H1 (cell line): Measurements from ENCODE around the gene TMEM44. TPM values are rescaled to one million over a fixed set of nuclear protein-coding genes. Genes with fewer than 3 reads are reported as not detected.

Source experiments
- CTCF ChIA-PET: fragments of 300-600 bp; sonication (Branson Sonifier 250); formaldehyde crosslinking; loops from one replicate; lab custom pipeline; 2021; ENCODE audit not compliant: partially characterized antibody; lab: Charles Lee
- POLR2A ChIA-PET: fragments of 300-600 bp; sonication (Branson Sonifier 250); formaldehyde crosslinking; loops from one replicate; lab custom pipeline; 2021; ENCODE audit warnings: inconsistent platforms; ENCODE audit not compliant: partially characterized antibody; lab: Charles Lee
- DNase-seq, 2 experiments: peaks; one replicate each; pipeline versions ENCODE4 v3.0.0 to v3.0.0-alpha.2; 2010 to 2022; ENCODE audit warnings: low spot score in 2 of 2, low read depth in 1 of 2, mixed read lengths in 1 of 2
- FAIRE-seq: peaks from 2 replicates; lab custom pipeline; 2011; peaks lifted over from hg19 to GRCh38; lab: Jason Lieb, UNC
- H2AFZ ChIP-seq: 2 replicates; pipeline ENCODE4 v1.8.1; 2012; ENCODE audit warnings: low read length, inconsistent platforms
- H2AK5ac ChIP-seq: 2 replicates; pipeline ENCODE4 v1.6.1; 2013; ENCODE audit warnings: low read depth, low read length
- H2BK120ac ChIP-seq: replicated peaks from 2 replicates; pipeline ENCODE3; 2013; ENCODE audit warnings: low read depth, low read length, inconsistent platforms
- H2BK12ac ChIP-seq: 2 replicates; pipeline ENCODE4 v1.6.1; 2013; ENCODE audit warnings: low read depth, low read length
- H2BK15ac ChIP-seq: 2 replicates; pipeline ENCODE4 v1.6.1; 2013; ENCODE audit warnings: low read length
- H2BK20ac ChIP-seq: 2 replicates; pipeline ENCODE4 v1.6.1; 2013; ENCODE audit warnings: low read length
- H2BK5ac ChIP-seq: 2 replicates; pipeline ENCODE4 v1.6.1; 2013; ENCODE audit warnings: low read depth, low read length
- H3K14ac ChIP-seq: 2 replicates; pipeline ENCODE4 v1.6.1; 2013; ENCODE audit warnings: inconsistent platforms; ENCODE audit not compliant: insufficient read length
- H3K18ac ChIP-seq: 2 replicates; pipeline ENCODE4 v1.6.1; 2013; ENCODE audit warnings: low read length; ENCODE audit errors: extremely low read depth
- H3K23ac ChIP-seq: 2 replicates; pipeline ENCODE4 v1.6.1; 2013; ENCODE audit warnings: inconsistent platforms; ENCODE audit not compliant: insufficient read length
- H3K23me2 ChIP-seq: 2 replicates; pipeline ENCODE4 v1.6.1; 2013; ENCODE audit warnings: low read depth, low read length
- H3K27ac ChIP-seq: 2 replicates; pipeline ENCODE4 v1.6.1; 2011; ENCODE audit warnings: low read depth, low read length, inconsistent platforms
- H3K27me3 ChIP-seq, 4 experiments: replicated peaks in 1 of 4; 1 replicate in 1 of 4; 2 replicates in 3 of 4; pipeline versions ENCODE4 v1.6.1 to v1.8.1; 2011 to 2013; ENCODE audit warnings: low read length in 3 of 4, mild to moderate bottlenecking in 3 of 4, inconsistent platforms in 2 of 4, mixed read lengths in 2 of 4, moderate library complexity in 1 of 4; ENCODE audit not compliant: control insufficient read depth in 3 of 4, insufficient read depth in 3 of 4; ENCODE audit errors: extremely low read depth in 1 of 4
- H3K36me3 ChIP-seq, 4 experiments: 2 replicates each; pipeline versions ENCODE4 v1.6.1 to v1.8.1; 2011 to 2013; ENCODE audit warnings: mild to moderate bottlenecking in 4 of 4, low read length in 3 of 4, moderate library complexity in 2 of 4, control low read depth in 1 of 4, inconsistent platforms in 1 of 4; ENCODE audit not compliant: insufficient read depth in 4 of 4, control insufficient read depth in 2 of 4
- H3K4ac ChIP-seq: replicated peaks from 2 replicates; pipeline ENCODE3; 2013; ENCODE audit warnings: low read length, low read depth, mixed read lengths, inconsistent platforms; ENCODE audit not compliant: insufficient read length
- H3K4me1 ChIP-seq, 4 experiments: replicated peaks in 1 of 4; 1 replicate in 1 of 4; 2 replicates in 3 of 4; pipeline versions ENCODE4 v1.6.1 to v1.8.1; 2011 to 2013; ENCODE audit warnings: low read length in 3 of 4, inconsistent platforms in 2 of 4, mixed read lengths in 1 of 4; ENCODE audit not compliant: insufficient read depth in 4 of 4, control insufficient read depth in 3 of 4
- H3K4me2 ChIP-seq, 2 experiments: 2 replicates each; pipeline versions ENCODE4 v1.6.1 to v1.8.1; 2011 to 2013; ENCODE audit warnings: low read depth in 2 of 2, low read length in 2 of 2, control low read depth in 1 of 2, inconsistent platforms in 1 of 2, mild to moderate bottlenecking in 1 of 2; ENCODE audit not compliant: insufficient read depth in 1 of 2
- H3K4me3 ChIP-seq, 4 experiments: fragments of 200-600, 300-600 bp in 1 of 4; sonication (generic), shearing (Covaris generic), sonication (Bioruptor Twin) in 1 of 4; 2 replicates each; pipeline versions ENCODE4 v1.5.1 to v1.8.1; 2011 to 2016; ENCODE audit warnings: low read length in 4 of 4, low read depth in 3 of 4, control low read depth in 2 of 4, inconsistent platforms in 2 of 4, mild to moderate bottlenecking in 2 of 4, mixed read lengths in 1 of 4, moderate library complexity in 1 of 4; ENCODE audit not compliant: insufficient read depth in 2 of 4; ENCODE audit errors: extremely low read depth in 1 of 4
- H3K56ac ChIP-seq: replicated peaks from 2 replicates; pipeline ENCODE3; 2013; ENCODE audit warnings: low read depth, mild to moderate bottlenecking, mixed read lengths, low read length, inconsistent platforms; ENCODE audit not compliant: insufficient read length
- H3K79me1 ChIP-seq: 2 replicates; pipeline ENCODE4 v1.6.1; 2013; ENCODE audit warnings: low read depth, low read length, control low read depth
- H3K79me2 ChIP-seq, 2 experiments: 2 replicates each; pipeline versions ENCODE4 v1.6.1 to v1.8.1; 2012 to 2013; ENCODE audit warnings: low read length in 2 of 2, mild to moderate bottlenecking in 2 of 2, inconsistent platforms in 1 of 2; ENCODE audit not compliant: insufficient read depth in 2 of 2, control insufficient read depth in 1 of 2
- H3K9ac ChIP-seq, 4 experiments: replicated peaks in 1 of 4; 1 replicate in 1 of 4; 2 replicates in 3 of 4; pipeline versions ENCODE4 v1.6.1 to v1.8.1; 2011 to 2013; ENCODE audit warnings: low read depth in 3 of 4, low read length in 3 of 4, control low read depth in 2 of 4, mild to moderate bottlenecking in 2 of 4, moderate library complexity in 2 of 4, inconsistent platforms in 1 of 4; ENCODE audit errors: extremely low read depth in 1 of 4
- H3K9me3 ChIP-seq, 2 experiments: 2 replicates each; pipeline versions ENCODE4 v1.6.1 to v1.8.1; 2012 to 2013; ENCODE audit warnings: mild to moderate bottlenecking in 2 of 2, moderate library complexity in 2 of 2, control low read depth in 1 of 2, inconsistent platforms in 1 of 2, low read depth in 1 of 2, low read length in 1 of 2, mixed read lengths in 1 of 2; ENCODE audit not compliant: insufficient read depth in 2 of 2
- H4K20me1 ChIP-seq, 2 experiments: replicated peaks in 1 of 2; 2 replicates each; pipeline versions ENCODE3 to v1.8.1; 2011 to 2013; ENCODE audit warnings: inconsistent platforms in 2 of 2, low read length in 2 of 2, mild to moderate bottlenecking in 1 of 2; ENCODE audit not compliant: insufficient read depth in 2 of 2, control insufficient read depth in 1 of 2
- H4K5ac ChIP-seq: 2 replicates; pipeline ENCODE4 v1.6.1; 2013; ENCODE audit warnings: low read length, low read depth, mixed read lengths, inconsistent platforms; ENCODE audit not compliant: insufficient read length
- H4K8ac ChIP-seq: 2 replicates; pipeline ENCODE4 v1.8.0; 2013; ENCODE audit warnings: mild to moderate bottlenecking, moderate library complexity, low read length, inconsistent platforms; ENCODE audit not compliant: insufficient read depth; ENCODE audit errors: extremely low read depth
- H4K91ac ChIP-seq: replicated peaks from 2 replicates; pipeline ENCODE3; 2013; ENCODE audit warnings: low read length, mixed read lengths, inconsistent platforms; ENCODE audit not compliant: insufficient read length
- EGR1 ChIP-seq: IDR thresholded peaks from 2 replicates; pipeline ENCODE4 v1.6.1; 2011; ENCODE audit warnings: low read depth, low read length, borderline replicate concordance
- JUN ChIP-seq: IDR thresholded peaks from 2 replicates; pipeline ENCODE4 v1.6.1; 2011; ENCODE audit warnings: low read depth, mild to moderate bottlenecking, improper control_type of control experiment, low read length
- NRF1 ChIP-seq: IDR thresholded peaks from 2 replicates; pipeline ENCODE4 v1.6.1; 2011; ENCODE audit warnings: mild to moderate bottlenecking, low read depth, low read length, improper control_type of control experiment
- WGBS, 2 experiments: shearing (Covaris generic) in 1 of 2; methylation state at CpG; one replicate each; pipeline versions ENCODE4 v1.1.6 to v1.1.7; 2013 to 2015; ENCODE audit warnings: low lambda C conversion rate in 2 of 2, mixed read lengths in 2 of 2, inconsistent platforms in 1 of 2, low coverage in 1 of 2, missing lambda C conversion rate in 1 of 2; ENCODE audit not compliant: insufficient replicate concordance in 2 of 2, insufficient coverage in 1 of 2, insufficient read length in 1 of 2; ENCODE audit errors: extremely low coverage in 1 of 2, missing lambda C conversion rate in 1 of 2; 5-methylcytosine and 5-hydroxymethylcytosine counted together
- polyA plus RNA-seq, 7 experiments: library from polyadenylated mRNA; depleted of rRNA in 3 of 7; stranded (reverse) in 5 of 7; unstranded in 2 of 7; fragments of >200 nt in 5 of 7; fragments of 200-250 nt in 2 of 7; gene quantifications; 1 replicate in 5 of 7; 2 replicates in 1 of 7; 4 replicates in 1 of 7; pipeline versions ENCODE4 v1.2.1 to v1.2.3, GENCODE V29; 2011 to 2013; ENCODE audit warnings: missing spikeins in 2 of 7, mixed read lengths in 2 of 7
- total RNA-seq: library from RNA; stranded (reverse); fragmentation: NEBNext Ultra II Directional; extraction: Animal tissue kit (Norgen Biotek cat#: 25700); gene quantifications from 2 replicates; pipeline ENCODE4 v1.2.1, GENCODE V29; 2021

TMEM44 gene
- total and polyA plus RNA-seq, 2 of the 8 experiments (the other 6 are each of a cell fraction or from before 2014, with no cell fraction given): 14.0 to 16.7 TPM

- Histone ChIP-seq H3K14ac (no peak overlapping the region), H2BK120ac (no peak overlapping the region), H3K23me2 (peaks cover 3% of the 10 kb centered on the region; the same call in 1 of the 2 replicates), H2BK12ac (no peak overlapping the region), H2AFZ (no peak overlapping the region), H3K4me1 (no peaks in the 10 kb centered on the region; a peak in 1 of 7 replicates), H3K4me3 (no peak overlapping the region), H2AK5ac (no peak overlapping the region), H3K18ac (no peak overlapping the region), H3K4me2 (no peak overlapping the region), H4K5ac (no peak overlapping the region), H2BK20ac (no peak overlapping the region), H4K91ac (no peak overlapping the region), H3K36me3 (no peaks in the 10 kb centered on the region), H3K23ac (no peak overlapping the region), H3K27ac (no peak overlapping the region), H4K20me1 (no peaks in the 10 kb centered on the region), H3K56ac (no peak overlapping the region), H3K79me1 (no peaks in the 10 kb centered on the region), H3K9ac (no peak overlapping the region), H2BK5ac (no peak overlapping the region), H3K4ac (no peak overlapping the region), H3K79me2 (no peaks in the 10 kb centered on the region), H2BK15ac (no peak overlapping the region), H3K9me3 (no peaks in the 10 kb centered on the region)
- ChIA-PET POLR2A (no interaction called here), CTCF (interaction anchor here (1.2 to 9.3 kb wide), 9 partner anchors 10 to 424 kb away, joined by 4 to 110 read pairs (median 18); partner anchors contain the start of gene LSG1)
- DNase-seq: no peak
- 84% methylated on average over 11 of the region's 11 CpGs; no CpG with 5 or more reads in 1 of the 2 experiments for WGBS, 2 experiments
- TF ChIP-seq JUN (no peak), NRF1 (no peak), EGR1 (no peak)
- TF ChIP-seq, all 59 proteins: peak for 0
- no peak for FAIRE-seq
- H3K27me3 ChIP-seq: peaks cover 2 to 20% (median 15%) of the 10 kb centered on the region in 4 experiments
- no peak overlapping the region for H4K8ac ChIP-seq
These were observed 47.8 kb upstream of the TMEM44 start for GRCh38 chr3:194680888-194681615.
